HEK293T (cell line): ENCODE measurements around the gene CLPX.
A peak's percentile ranks its signal among the peaks of the same experiment; 100 is the strongest.
"Not testable (repeated sequence)": the region's sequence is repeated elsewhere in the genome, so short reads cannot be mapped to it uniquely, and the experiment has no call there.

ENCODE experiments used
- CTCF ChIA-PET: fragments of 350-600 bp; formaldehyde crosslinking; extraction: SDS; loops from one replicate; lab custom pipeline; 2021; ENCODE audit warnings: antibody characterized with exemption, inconsistent platforms; lab: Yijun Ruan, JAX
- POLR2A ChIA-PET: fragments of 350-600 bp; formaldehyde crosslinking; extraction: SDS; loops from one replicate; lab custom pipeline; 2020; ENCODE audit warnings: antibody characterized with exemption, inconsistent platforms; lab: Yijun Ruan, JAX
- DNase-seq: peaks from one replicate; pipeline ENCODE4 v3.0.0; 2012; ENCODE audit warnings: mixed read lengths; ENCODE audit errors: extremely low spot score
- ARNT ChIP-seq: fragments of 450-650 bp; IDR thresholded peaks from 2 replicates; pipeline ENCODE4 v1.6.1; 2017; ENCODE audit warnings: mild to moderate bottlenecking
- BHLHE40 ChIP-seq: fragments of 450-650 bp; IDR thresholded peaks from 2 replicates; pipeline ENCODE4 v1.6.1; 2016; ENCODE audit warnings: mild to moderate bottlenecking, moderate library complexity, borderline replicate concordance
- CTBP1 ChIP-seq: fragments of 450-650 bp; IDR thresholded peaks from 2 replicates; pipeline ENCODE4 v1.6.1; 2016; ENCODE audit warnings: borderline replicate concordance
- ELF4 ChIP-seq: fragments of 450-650 bp; IDR thresholded peaks from 2 replicates; pipeline ENCODE4 v1.6.1; 2017; ENCODE audit warnings: antibody characterized with exemption
- FOXA1 ChIP-seq: fragments of 450-650 bp; IDR thresholded peaks from 2 replicates; pipeline ENCODE4 v1.6.1; 2016; ENCODE audit warnings: mild to moderate bottlenecking
- FOXK2 ChIP-seq: fragments of 450-650 bp; IDR thresholded peaks from 2 replicates; pipeline ENCODE4 v1.6.1; 2016; ENCODE audit warnings: mild to moderate bottlenecking
- FOXM1 ChIP-seq: fragments of 450-650 bp; IDR thresholded peaks from 2 replicates; pipeline ENCODE4 v1.6.1; 2017; ENCODE audit warnings: mild to moderate bottlenecking, borderline replicate concordance
- HDGF ChIP-seq: fragments of 450-650 bp; IDR thresholded peaks from 2 replicates; pipeline ENCODE4 v1.6.1; 2017; ENCODE audit warnings: antibody characterized with exemption, borderline replicate concordance
- L3MBTL2 ChIP-seq: fragments of 450-650 bp; conservative IDR thresholded peaks from 2 replicates; pipeline ENCODE4 v1.6.1; 2016; ENCODE audit warnings: mild to moderate bottlenecking
- LEF1 ChIP-seq: fragments of 450-650 bp; IDR thresholded peaks from 2 replicates; pipeline ENCODE4 v1.6.1; 2017; ENCODE audit warnings: mild to moderate bottlenecking, borderline replicate concordance
- NFRKB ChIP-seq: fragments of 450-650 bp; IDR thresholded peaks from 2 replicates; pipeline ENCODE4 v1.6.1; 2016; ENCODE audit warnings: mild to moderate bottlenecking, moderate library complexity
- PKNOX1 ChIP-seq: fragments of 450-650 bp; IDR thresholded peaks from 2 replicates; pipeline ENCODE4 v1.6.1; 2016
- SP1 ChIP-seq: fragments of 450-650 bp; IDR thresholded peaks from 2 replicates; pipeline ENCODE4 v1.6.1; 2017
- SUZ12 ChIP-seq: fragments of 450-650 bp; IDR thresholded peaks from 2 replicates; pipeline ENCODE4 v1.6.1; 2016; ENCODE audit warnings: mild to moderate bottlenecking
- TARDBP ChIP-seq: fragments of 450-650 bp; IDR thresholded peaks from 2 replicates; pipeline ENCODE4 v1.6.1; 2016
- ZNF384 ChIP-seq: fragments of 450-650 bp; IDR thresholded peaks from 2 replicates; pipeline ENCODE4 v1.6.1; 2016

Gene CLPX

GRCh38 chr15:65184868-65185717 lies at the start of gene CLPX:
Gene CLPX (minus strand): TSS chr15:65185342. CDS start chr15:65185153, 189 bp downstream.
- POLR2A ChIA-PET: interaction anchor here (0.6 to 2.8 kb wide), 25 partner anchors 10 to 684 kb away, joined by 3 to 32 read pairs (median 4); partner anchors contain the start of genes PARP16, PDCD7, RAB11A and RNU5A-1
- CTCF ChIA-PET: interaction anchor here (0.7 to 1.1 kb wide), 2 partner anchors 113 to 217 kb away, joined by 3 to 4 read pairs; no protein-coding TSS in a partner anchor

DNA sequence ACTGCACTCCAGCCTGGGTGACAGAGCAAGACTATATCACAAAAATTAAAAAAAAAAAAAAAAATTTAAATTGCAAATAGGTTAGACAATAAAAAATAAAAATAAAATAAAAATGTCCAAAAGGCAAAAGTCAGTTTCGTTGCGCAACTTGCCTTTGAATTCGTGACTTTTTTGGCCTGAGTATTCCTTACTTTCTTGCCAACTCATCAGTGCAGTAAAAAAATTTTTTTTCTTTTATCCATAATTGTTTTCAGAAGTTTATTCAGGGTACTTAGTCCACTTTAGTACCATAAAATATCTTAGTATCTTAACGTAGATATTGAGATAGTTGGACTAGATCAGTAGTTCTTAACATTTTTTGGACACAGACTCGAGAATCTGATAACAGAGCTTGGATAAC lies 48.6 kb upstream of the CLPX start:
- DNase-seq: no peak
- no peak for TF ChIP-seq PKNOX1
- no peak for TF ChIP-seq HDGF
- TF ChIP-seq SUZ12: no peak
- no peak for TF ChIP-seq SP1
- no peak for TF ChIP-seq FOXA1
- no peak for TF ChIP-seq ZNF384
- no peak for TF ChIP-seq TARDBP
- TF ChIP-seq L3MBTL2: no peak
- no peak for TF ChIP-seq ARNT
- ChIA-PET POLR2A (interaction anchor here (1.2 kb wide), 1 partner anchor 71 kb away, joined by 5 read pairs; the partner anchor contains the start of gene RNU5B-1), CTCF (no interaction called here)

More at GRCh38 chr15:65184868-65185717, at the start of gene CLPX:
- peak; percentile 82 for DNase-seq
- no peak for TF ChIP-seq BHLHE40
- 0 out of 2 replicates have a peak, but pooled peaks have one; percentile 30 for TF ChIP-seq ELF4
- TF ChIP-seq L3MBTL2: 0 out of 2 replicates have a peak, but pooled peaks have one; percentile 30
- no peak for TF ChIP-seq SUZ12
- TF ChIP-seq SP1: no peak
- no peak for TF ChIP-seq PKNOX1
- TF ChIP-seq HDGF: no peak
- TF ChIP-seq FOXM1: no peak
- TF ChIP-seq TARDBP: no peak

DNA sequence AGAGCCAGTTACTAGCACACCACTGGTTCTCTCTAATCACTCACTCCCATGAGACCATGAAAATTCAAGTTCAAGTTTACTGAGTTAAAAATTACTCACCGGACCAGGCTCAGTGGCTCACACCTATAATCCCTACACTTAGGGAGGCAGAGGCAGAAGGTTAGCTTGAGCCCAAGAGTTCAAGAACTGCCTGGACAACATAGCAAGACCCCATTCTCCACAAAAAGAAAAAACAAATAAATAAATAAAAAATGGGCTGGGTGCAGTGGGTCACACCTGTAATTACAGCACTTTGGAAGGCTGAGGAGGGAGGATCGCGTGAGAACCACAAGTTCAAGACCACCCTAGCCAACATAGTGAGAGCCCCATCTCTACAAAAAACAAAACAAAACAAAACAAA lies 47.4 kb upstream of the CLPX start:
- no peak for DNase-seq
- ChIA-PET CTCF (no interaction called here), POLR2A (no interaction called here)
- no peak for TF ChIP-seq FOXM1
- TF ChIP-seq PKNOX1: no peak
- TF ChIP-seq SUZ12: no peak
- TF ChIP-seq HDGF: no peak
- no peak for TF ChIP-seq LEF1
- no peak for TF ChIP-seq SP1
- TF ChIP-seq ZNF384: no peak
- TF ChIP-seq NFRKB: no peak
- TF ChIP-seq L3MBTL2: no peak
- no peak for TF ChIP-seq TARDBP
- no peak for TF ChIP-seq ARNT
- no peak for TF ChIP-seq ELF4
- TF ChIP-seq BHLHE40: no peak
- no peak for TF ChIP-seq CTBP1
- no peak for TF ChIP-seq FOXA1
- no peak for TF ChIP-seq FOXK2

DNA sequence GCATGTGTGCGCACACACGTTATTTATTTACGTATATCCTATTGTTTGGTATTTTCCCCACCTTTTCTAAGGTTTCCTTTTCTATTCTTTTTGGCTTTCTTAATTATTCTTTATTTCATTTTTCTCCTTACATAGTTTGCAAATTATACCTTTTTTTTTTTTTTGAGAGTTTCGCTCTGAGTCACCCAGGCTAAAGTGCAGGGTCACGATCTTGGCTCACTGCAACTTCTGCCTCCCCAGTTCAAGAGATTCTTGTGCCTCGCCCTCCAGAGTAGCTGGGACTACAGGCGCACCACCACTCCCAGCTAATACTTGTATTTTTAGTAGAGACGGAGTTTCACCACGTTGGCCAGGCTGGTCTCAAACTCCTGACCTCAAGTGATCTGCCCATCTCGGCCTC lies 46.2 kb upstream of the CLPX start:
- CTCF ChIA-PET: no interaction called here
- no peak for DNase-seq
- POLR2A ChIA-PET: no interaction called here
- TF ChIP-seq SP1: no peak
- no peak for TF ChIP-seq ARNT
- no peak for TF ChIP-seq TARDBP
- TF ChIP-seq LEF1: no peak
- TF ChIP-seq FOXA1: no peak
- TF ChIP-seq CTBP1: no peak
- no peak for TF ChIP-seq ZNF384
- no peak for TF ChIP-seq FOXM1
- TF ChIP-seq BHLHE40: no peak
- no peak for TF ChIP-seq PKNOX1
- no peak for TF ChIP-seq ELF4
- TF ChIP-seq NFRKB: no peak
- TF ChIP-seq L3MBTL2: no peak
- TF ChIP-seq HDGF: no peak
- TF ChIP-seq FOXK2: no peak
- no peak for TF ChIP-seq SUZ12

DNA sequence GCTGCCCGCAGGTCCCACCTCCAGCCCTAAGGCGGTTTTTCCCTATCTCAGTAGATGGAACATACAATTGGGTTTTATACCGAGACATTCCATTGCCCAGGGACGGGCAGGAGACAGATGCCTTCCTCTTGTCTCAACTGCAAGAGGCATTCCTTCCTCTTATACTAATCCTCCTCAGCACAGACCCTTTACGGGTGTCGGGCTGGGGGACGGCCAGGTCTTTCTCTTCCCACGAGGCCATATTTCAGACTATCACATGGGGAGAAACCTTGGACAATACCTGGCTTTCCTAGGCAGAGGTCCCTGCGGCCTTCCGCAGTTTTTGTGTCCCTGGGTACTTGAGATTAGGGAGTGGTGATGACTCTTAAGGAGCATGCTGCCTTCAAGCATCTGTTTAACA lies 41.8 kb upstream of the CLPX start:
- DNase-seq, POLR2A ChIA-PET: not testable (repeated sequence)

GRCh38 chr15:65226221-65226620 lies 41.1 kb upstream of the CLPX start:
- CTCF ChIA-PET: no interaction called here
- TF ChIP-seq ARNT (no peak), TARDBP (no peak), PKNOX1 (no peak), ZNF384 (no peak), FOXK2 (no peak), BHLHE40 (no peak), SUZ12 (no peak), FOXM1 (no peak), LEF1 (no peak), CTBP1 (no peak), L3MBTL2 (no peak), SP1 (no peak), HDGF (no peak), NFRKB (no peak), FOXA1 (no peak), ELF4 (no peak)
- no peak for DNase-seq
- POLR2A ChIA-PET: no interaction called here

More for the DNA sequence above, 41.8 kb upstream of the CLPX start:
- CTCF ChIA-PET: not testable (repeated sequence)
